PC-9 (cell line): Measurements from ENCODE around the gene MIEF1.

Source experiments
- CTCF ChIP-seq: fragments of 200-600 bp; sonication (generic); conservative IDR thresholded peaks from 2 replicates; pipeline ENCODE4 v1.6.1; 2017; ENCODE audit warnings: mixed run types, antibody characterized with exemption, mild to moderate bottlenecking, moderate library complexity
- EZH2 ChIP-seq: fragments of 200-600 bp; sonication (generic); IDR thresholded peaks from 2 replicates; pipeline ENCODE4 v1.8.0; 2017; ENCODE audit warnings: antibody characterized with exemption, low read depth

GRCh38 chr22:39482768-39483167 lies 19.3 kb upstream of the MIEF1 start:
- TF ChIP-seq CTCF (no peak), EZH2 (no peak)
